Measurements from ENCODE around the gene ORAI3. TPM values are rescaled to one million over a fixed set of nuclear protein-coding genes. Genes with fewer than 3 reads are reported as not detected.

ORAI3 gene
- total RNA-seq, 5 donors from 2014 or later (not counting 1 experiment from before 2014, with no cell fraction given) = 6.6 to 22.3 (median 20.8) TPM

DNA sequence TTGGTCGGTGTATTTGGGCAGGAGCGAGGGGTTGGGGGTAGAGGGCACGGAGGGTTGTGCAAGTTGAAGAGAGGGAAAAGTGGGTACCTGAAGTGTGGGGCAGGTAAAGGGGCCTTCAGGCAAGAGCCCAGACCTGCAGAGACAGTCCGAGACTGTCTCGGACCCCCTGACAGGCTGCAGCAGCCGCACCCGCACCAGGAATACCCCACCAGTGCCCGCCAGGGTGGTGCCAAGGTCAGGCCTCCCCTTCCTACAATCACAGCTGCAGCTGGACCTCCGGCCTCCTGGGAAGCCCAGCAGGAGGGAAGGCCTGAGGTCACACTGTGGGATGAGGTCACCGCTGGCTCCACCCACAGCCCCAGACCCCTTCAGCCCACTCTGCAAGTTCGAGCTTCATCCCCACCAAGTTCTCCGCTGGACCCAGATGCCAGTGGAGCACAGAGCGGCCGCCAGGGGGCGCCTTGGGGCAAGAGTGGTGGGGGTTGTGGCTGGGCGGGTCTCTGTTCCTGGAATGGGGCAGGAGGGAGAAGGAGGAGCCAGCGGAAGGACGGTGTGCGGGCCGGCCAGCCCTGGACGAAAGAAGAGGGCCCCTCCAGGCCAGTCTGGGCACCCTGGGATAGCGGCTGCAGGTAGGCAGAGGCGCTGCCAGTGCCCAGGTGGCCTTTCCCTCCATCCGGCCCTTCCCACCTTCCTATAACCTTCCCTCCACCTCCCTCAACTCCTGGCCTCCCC, 36.0 kb downstream of the ORAI3 start, which contains the start of gene HSD3B7:
Gene HSD3B7, plus strand, starts transcription at position 539 of the 732 bp plus-strand sequence. CDS start 452 bp downstream, outside the sequence.
- no peak within 1 kb of the TSS for H3K4me3 Mint-ChIP-seq
- no peak within 1 kb of the TSS for H3K27ac Mint-ChIP-seq
- peak; percentile 25 to 83 (median 70) for DNase-seq
- no peaks in the 10 kb centered on the region for H3K27me3 Mint-ChIP-seq
- peak; percentile 70 to 80 (median 77) for ATAC-seq (replicated peaks in 1 of 4)
- Histone ChIP-seq H3K27me3 (replicated peaks in 1 of 2; ENCODE audit: control insufficient read depth in 2 of 2, extremely low read depth in 1 of 2, insufficient read depth in 2 of 2, low read length in 1 of 2) (no peaks in the 10 kb centered on the region), H3K9me3 (no peaks in the 10 kb centered on the region), H3K27ac (ENCODE audit: low read length) (no peak within 1 kb of the TSS), H3K36me3 (ENCODE audit: control insufficient read depth in 2 of 2, extremely low read depth in 1 of 2, insufficient read depth in 1 of 2, low read length in 1 of 2) (peaks cover 16 to 32% of the 10 kb centered on the region in 2 donors), H3K4me3 (ENCODE audit: control insufficient read depth in 1 of 2, extremely low read depth in 1 of 2, low read length in 1 of 2) (no peak within 1 kb of the TSS), H3K4me1 (ENCODE audit: control insufficient read depth in 1 of 2, extremely low read depth in 1 of 2, insufficient read depth in 2 of 2, low read length in 2 of 2) (peaks cover 0 to 9% of the 10 kb centered on the region in 2 experiments)
- no peaks in the 10 kb centered on the region for H3K9me3 Mint-ChIP-seq
- ChIA-PET CTCF (interaction anchor here (0.6 to 3.6 kb wide), 8 partner anchors 92 to 745 kb away, joined by 3 to 19 read pairs (median 5); no protein-coding TSS in a partner anchor), POLR2A (interaction anchor here in 1 of 2 donors (0.6 kb wide), 1 partner anchor 24 kb away, joined by 3 read pairs; no protein-coding TSS in a partner anchor)
- H3K4me1 Mint-ChIP-seq = peaks cover 0 to 1% (median 0%) of the 10 kb centered on the region in 3 donors
- peaks cover 13% of the 10 kb centered on the region for H3K36me3 Mint-ChIP-seq
- 54% methylated on average over 18 of the region's 24 CpGs for WGBS (ENCODE audit: insufficient coverage)

GRCh38 chr16:30985401-30986128, 36.7 kb downstream of the ORAI3 start:
- Mint-ChIP-seq H3K27me3 (no peaks in the 10 kb centered on the region), H3K36me3 (peaks cover 13% of the 10 kb centered on the region), H3K4me1 (peaks cover 0 to 1% (median 0%) of the 10 kb centered on the region in 3 donors), H3K4me3 (no peak overlapping the region), H3K9me3 (no peaks in the 10 kb centered on the region), H3K27ac (no peak overlapping the region)
- Histone ChIP-seq H3K27ac (ENCODE audit: low read length) (no peak overlapping the region), H3K36me3 (ENCODE audit: control insufficient read depth in 2 of 2, extremely low read depth in 1 of 2, insufficient read depth in 1 of 2, low read length in 1 of 2) (peaks cover 16 to 24% of the 10 kb centered on the region in 2 donors), H3K9me3 (no peaks in the 10 kb centered on the region), H3K4me1 (ENCODE audit: control insufficient read depth in 1 of 2, extremely low read depth in 1 of 2, insufficient read depth in 2 of 2, low read length in 2 of 2) (peaks cover 0 to 9% of the 10 kb centered on the region in 2 experiments), H3K4me3 (ENCODE audit: control insufficient read depth in 1 of 2, extremely low read depth in 1 of 2, low read length in 1 of 2) (no peak overlapping the region), H3K27me3 (replicated peaks in 1 of 2; ENCODE audit: control insufficient read depth in 2 of 2, extremely low read depth in 1 of 2, insufficient read depth in 2 of 2, low read length in 1 of 2) (peaks cover 0 to 5% of the 10 kb centered on the region in 2 experiments)
- ChIA-PET CTCF (interaction anchor here (0.6 to 3.6 kb wide), 4 partner anchors 157 to 888 kb away, joined by 3 to 19 read pairs (median 7); partner anchors contain the start of gene ZNF267 (in 1 of the 2)), POLR2A (no interaction called here)
- ATAC-seq (replicated peaks in 1 of 4) (peak in 2 of 4 experiments; percentile 17 to 21), DNase-seq (no peak)
- WGBS (ENCODE audit: insufficient coverage) = 87% methylated on average over 15 of the region's 20 CpGs

- 95% methylated on average over 28 of the region's 29 CpGs for WGBS (ENCODE audit: insufficient coverage)
- peaks cover 0 to 5% of the 10 kb centered on the region in 2 experiments for H3K27me3 ChIP-seq (replicated peaks in 1 of 2; ENCODE audit: control insufficient read depth in 2 of 2, extremely low read depth in 1 of 2, insufficient read depth in 2 of 2, low read length in 1 of 2)
- H3K4me1 ChIP-seq (ENCODE audit: control insufficient read depth in 1 of 2, extremely low read depth in 1 of 2, insufficient read depth in 2 of 2, low read length in 2 of 2) = peaks cover 0 to 9% of the 10 kb centered on the region in 2 experiments
- DNase-seq = no peak
- Mint-ChIP-seq H3K36me3 (peaks cover 10% of the 10 kb centered on the region), H3K9me3 (no peaks in the 10 kb centered on the region), H3K27me3 (peaks cover 0 to 1% of the 10 kb centered on the region in 2 donors), H3K27ac (no peak overlapping the region), H3K4me1 (peaks cover 0 to 1% (median 0%) of the 10 kb centered on the region in 3 donors), H3K4me3 (no peak overlapping the region)
- ChIA-PET CTCF (interaction anchor here in 1 of 2 donors (0.6 to 3.6 kb wide), 2 partner anchors 156 to 887 kb away, joined by 3 to 19 read pairs; partner anchors contain the start of gene ZNF267), POLR2A (no interaction called here)
- H3K36me3 ChIP-seq (ENCODE audit: control insufficient read depth in 2 of 2, extremely low read depth in 1 of 2, insufficient read depth in 1 of 2, low read length in 1 of 2) = peaks cover 11 to 18% of the 10 kb centered on the region in 2 donors
- no peaks in the 10 kb centered on the region for H3K9me3 ChIP-seq
- no peak for ATAC-seq (replicated peaks in 1 of 4)
- no peak overlapping the region for H3K27ac ChIP-seq (ENCODE audit: low read length)
- H3K4me3 ChIP-seq (ENCODE audit: control insufficient read depth in 1 of 2, extremely low read depth in 1 of 2, low read length in 1 of 2) = no peak overlapping the region
Observed at GRCh38 chr16:30986129-30986991, 37.5 kb downstream of the ORAI3 start.

GRCh38 chr16:30987581-30988190, 38.8 kb downstream of the ORAI3 start:
- no peak overlapping the region for H3K4me3 ChIP-seq (ENCODE audit: control insufficient read depth in 1 of 2, extremely low read depth in 1 of 2, low read length in 1 of 2)
- POLR2A ChIA-PET = no interaction called here
- WGBS (ENCODE audit: insufficient coverage) = 94% methylated on average over 30 of the region's 30 CpGs
- H3K36me3 ChIP-seq (ENCODE audit: control insufficient read depth in 2 of 2, extremely low read depth in 1 of 2, insufficient read depth in 1 of 2, low read length in 1 of 2) = peaks cover 9 to 12% of the 10 kb centered on the region in 2 donors
- H3K27me3 ChIP-seq (replicated peaks in 1 of 2; ENCODE audit: control insufficient read depth in 2 of 2, extremely low read depth in 1 of 2, insufficient read depth in 2 of 2, low read length in 1 of 2) = peaks cover 0 to 5% of the 10 kb centered on the region in 2 experiments
- Mint-ChIP-seq H3K36me3 (peaks cover 7% of the 10 kb centered on the region), H3K27ac (no peak overlapping the region), H3K27me3 (peaks cover 0 to 1% of the 10 kb centered on the region in 2 donors), H3K4me3 (no peak overlapping the region), H3K9me3 (no peaks in the 10 kb centered on the region), H3K4me1 (peaks cover 0 to 1% (median 0%) of the 10 kb centered on the region in 3 donors)
- H3K4me1 ChIP-seq (ENCODE audit: control insufficient read depth in 1 of 2, extremely low read depth in 1 of 2, insufficient read depth in 2 of 2, low read length in 2 of 2) = peaks cover 0 to 9% of the 10 kb centered on the region in 2 experiments
- H3K9me3 ChIP-seq = no peaks in the 10 kb centered on the region
- DNase-seq (no peak), ATAC-seq (replicated peaks in 1 of 4) (no peak)
- CTCF ChIA-PET = no interaction called here
- H3K27ac ChIP-seq (ENCODE audit: low read length) = no peak overlapping the region

DNA sequence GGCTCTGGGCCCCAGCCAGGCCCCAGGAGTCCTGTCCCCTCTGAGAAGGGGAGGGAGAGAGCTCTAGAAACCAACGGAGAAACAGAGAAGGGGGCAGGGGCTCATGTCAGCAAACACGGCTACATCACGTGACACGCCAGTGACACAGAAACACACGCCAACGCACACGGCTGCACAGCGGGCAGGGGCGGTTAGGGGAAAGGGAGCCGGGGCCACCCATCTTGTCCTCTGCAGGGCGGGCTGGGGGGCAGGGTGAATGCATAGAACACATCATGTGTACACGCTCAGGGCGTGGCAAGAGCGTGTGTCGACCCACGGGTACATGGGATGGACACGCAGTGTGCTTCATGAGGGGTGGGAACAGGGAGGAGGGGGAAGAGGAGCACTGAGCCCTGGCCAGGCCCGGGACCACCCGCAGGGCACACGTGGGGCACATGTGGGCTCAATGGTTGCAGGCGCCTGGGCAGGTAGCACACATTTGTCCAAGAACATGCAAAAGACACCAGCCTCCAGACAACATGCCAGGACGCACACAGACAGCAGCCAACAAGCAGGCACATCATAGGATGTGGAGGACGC, 40.7 kb downstream of the ORAI3 start:
- H3K36me3 ChIP-seq (ENCODE audit: control insufficient read depth in 2 of 2, extremely low read depth in 1 of 2, insufficient read depth in 1 of 2, low read length in 1 of 2) = peaks cover 0 to 3% of the 10 kb centered on the region in 2 donors
- H3K9me3 ChIP-seq = no peaks in the 10 kb centered on the region
- ChIA-PET CTCF (interaction anchor here in 1 of 2 donors (0.6 kb wide), 1 partner anchor 1714 kb away, joined by 3 read pairs; no protein-coding TSS in a partner anchor), POLR2A (no interaction called here)
- H3K27ac Mint-ChIP-seq = no peak overlapping the region
- peaks cover 0 to 5% of the 10 kb centered on the region in 2 experiments for H3K27me3 ChIP-seq (replicated peaks in 1 of 2; ENCODE audit: control insufficient read depth in 2 of 2, extremely low read depth in 1 of 2, insufficient read depth in 2 of 2, low read length in 1 of 2)
- no peak for ATAC-seq (replicated peaks in 1 of 4)
- DNase-seq = no peak
- no peak overlapping the region for H3K4me3 ChIP-seq (ENCODE audit: control insufficient read depth in 1 of 2, extremely low read depth in 1 of 2, low read length in 1 of 2)
- no peaks in the 10 kb centered on the region for H3K9me3 Mint-ChIP-seq
- peaks cover 0 to 1% of the 10 kb centered on the region in 2 donors for H3K27me3 Mint-ChIP-seq
- peaks cover 0 to 2% (median under 1%) of the 10 kb centered on the region in 3 donors for H3K4me1 Mint-ChIP-seq
- 89% methylated on average over 20 of the region's 23 CpGs for WGBS (ENCODE audit: insufficient coverage)
- no peaks in the 10 kb centered on the region for H3K36me3 Mint-ChIP-seq
- H3K27ac ChIP-seq (ENCODE audit: low read length) = no peak overlapping the region
- H3K4me1 ChIP-seq (ENCODE audit: control insufficient read depth in 1 of 2, extremely low read depth in 1 of 2, insufficient read depth in 2 of 2, low read length in 2 of 2) = peaks cover 0 to 8% of the 10 kb centered on the region in 2 experiments
- H3K4me3 Mint-ChIP-seq = no peak overlapping the region

All from T-cell (primary cell).